Astrocyte (in vitro differentiated cells and primary cell): ENCODE results near the gene SGK1. TPM values are rescaled to one million over a fixed set of nuclear protein-coding genes. Genes with fewer than 3 reads are reported as not detected.

Experiments used
- DNase-seq: peaks from one replicate; pipeline ENCODE4 v3.0.0-alpha.2; 2010; ENCODE audit warnings: low read depth
- FAIRE-seq: peaks from 2 replicates; lab custom pipeline; 2011; peaks lifted over from hg19 to GRCh38; lab: Jason Lieb, UNC
- H2AFZ ChIP-seq: 2 replicates; pipeline ENCODE4 v1.6.0; 2012; ENCODE audit warnings: low read depth, low read length, inconsistent platforms
- H3K27ac ChIP-seq: 2 replicates; pipeline ENCODE4 v1.5.1; 2011; ENCODE audit warnings: low read depth, low read length, inconsistent platforms
- H3K27me3 ChIP-seq: 2 replicates; pipeline ENCODE4 v1.6.0; 2011; ENCODE audit warnings: low read length, inconsistent platforms; ENCODE audit not compliant: insufficient read depth
- H3K36me3 ChIP-seq: 2 replicates; pipeline ENCODE4 v1.5.1; 2011; ENCODE audit warnings: low read length, inconsistent platforms; ENCODE audit not compliant: insufficient read depth
- H3K4me1 ChIP-seq: 2 replicates; pipeline ENCODE4 v1.5.1; 2011; ENCODE audit warnings: low read length, inconsistent platforms; ENCODE audit not compliant: insufficient read depth
- H3K4me2 ChIP-seq: 2 replicates; pipeline ENCODE4 v1.6.0; 2012; ENCODE audit warnings: low read length, inconsistent platforms
- H3K4me3 ChIP-seq: 2 replicates; pipeline ENCODE4 v1.5.1; 2011; ENCODE audit warnings: low read depth, mild to moderate bottlenecking, low read length, inconsistent platforms; ENCODE audit not compliant: insufficient read depth
- H3K79me2 ChIP-seq: 2 replicates; pipeline ENCODE4 v1.6.0; 2012; ENCODE audit warnings: mild to moderate bottlenecking, low read length, inconsistent platforms; ENCODE audit not compliant: insufficient read depth
- H3K9ac ChIP-seq: 2 replicates; pipeline ENCODE4 v1.6.0; 2012; ENCODE audit warnings: mild to moderate bottlenecking, low read length, inconsistent platforms
- H3K9me3 ChIP-seq: 2 replicates; pipeline ENCODE4 v1.5.1; 2012; ENCODE audit warnings: low read depth, mild to moderate bottlenecking, low read length, inconsistent platforms; ENCODE audit not compliant: insufficient read depth
- H4K20me1 ChIP-seq: 2 replicates; pipeline ENCODE4 v1.6.0; 2012; ENCODE audit warnings: low read length, inconsistent platforms; ENCODE audit not compliant: insufficient read depth
- H3K27ac Mint-ChIP-seq: one replicate; pipeline ENCODE4 v1.8.0; 2021; ENCODE audit warnings: mild to moderate bottlenecking, mixed read lengths; ENCODE audit not compliant: unreplicated experiment
- H3K27me3 Mint-ChIP-seq: one replicate; pipeline ENCODE4 v1.8.0; 2021; ENCODE audit warnings: low read depth, mixed read lengths; ENCODE audit not compliant: unreplicated experiment
- H3K36me3 Mint-ChIP-seq: one replicate; pipeline ENCODE4 v1.8.0; 2021; ENCODE audit warnings: low read depth, mixed read lengths; ENCODE audit not compliant: unreplicated experiment
- H3K4me1 Mint-ChIP-seq: one replicate; pipeline ENCODE4 v1.8.0; 2021; ENCODE audit warnings: low read depth, mixed read lengths; ENCODE audit not compliant: unreplicated experiment
- H3K4me3 Mint-ChIP-seq: one replicate; pipeline ENCODE4 v1.8.0; 2021; ENCODE audit warnings: mild to moderate bottlenecking, moderate library complexity, mixed read lengths; ENCODE audit not compliant: unreplicated experiment
- H3K9me3 Mint-ChIP-seq: one replicate; pipeline ENCODE4 v1.8.0; 2021; ENCODE audit warnings: mild to moderate bottlenecking, mixed read lengths; ENCODE audit not compliant: unreplicated experiment
- CTCF ChIP-seq: IDR thresholded peaks from 2 replicates; pipeline ENCODE4 v1.5.1; 2011; ENCODE audit warnings: low read depth, mild to moderate bottlenecking, inconsistent platforms, low read length, moderate library complexity; ENCODE audit not compliant: insufficient read depth
- EZH2 ChIP-seq: IDR thresholded peaks from 2 replicates; pipeline ENCODE4 v1.6.1; 2012; ENCODE audit warnings: mild to moderate bottlenecking, low read length, inconsistent platforms; ENCODE audit not compliant: insufficient read depth
- total RNA-seq: library from RNA; stranded (reverse); gene quantifications from 2 replicates; pipeline ENCODE4 v1.2.1, GENCODE V29; 2021

The SGK1 gene
- total RNA-seq, 1 donor from 2014 or later, result 117 TPM

- H3K36me3 Mint-ChIP-seq, result no peaks in the 10 kb centered on the region
- Histone ChIP-seq H3K9ac (no peak overlapping the region), H3K79me2 (no peaks in the 10 kb centered on the region), H4K20me1 (no peaks in the 10 kb centered on the region), H3K4me2 (no peak overlapping the region), H3K36me3 (no peaks in the 10 kb centered on the region), H3K4me3 (no peak overlapping the region), H3K9me3 (no peaks in the 10 kb centered on the region), H2AFZ (no peak overlapping the region), H3K27ac (no peak overlapping the region), H3K27me3 (no peaks in the 10 kb centered on the region), H3K4me1 (no peaks in the 10 kb centered on the region)
- no peak for DNase-seq
- no peak overlapping the region for H3K4me3 Mint-ChIP-seq
- no peak for FAIRE-seq
- no peaks in the 10 kb centered on the region for H3K4me1 Mint-ChIP-seq
- H3K27ac Mint-ChIP-seq, result no peak overlapping the region
- TF ChIP-seq EZH2 (no peak), CTCF (no peak)
- peaks cover 1% of the 10 kb centered on the region for H3K27me3 Mint-ChIP-seq
- H3K9me3 Mint-ChIP-seq, result no peaks in the 10 kb centered on the region
These were observed 24.2 kb upstream of the SGK1 start for GRCh38 chr6:134341999-134342567.

GRCh38 chr6:134340179-134340975 lies 22.5 kb upstream of the SGK1 start:
- no peaks in the 10 kb centered on the region for H3K36me3 Mint-ChIP-seq
- Histone ChIP-seq H3K9me3 (no peaks in the 10 kb centered on the region), H3K36me3 (no peaks in the 10 kb centered on the region), H3K4me1 (no peaks in the 10 kb centered on the region), H2AFZ (no peak overlapping the region), H3K4me3 (no peak overlapping the region), H3K9ac (no peak overlapping the region), H3K27ac (no peak overlapping the region), H3K27me3 (no peaks in the 10 kb centered on the region), H3K79me2 (no peaks in the 10 kb centered on the region), H4K20me1 (no peaks in the 10 kb centered on the region), H3K4me2 (no peak overlapping the region)
- H3K4me1 Mint-ChIP-seq, result no peaks in the 10 kb centered on the region
- H3K27ac Mint-ChIP-seq, result no peak overlapping the region
- no peak for TF ChIP-seq CTCF
- no peak for TF ChIP-seq EZH2
- no peaks in the 10 kb centered on the region for H3K9me3 Mint-ChIP-seq
- peaks cover 1% of the 10 kb centered on the region for H3K27me3 Mint-ChIP-seq
- DNase-seq (no peak), FAIRE-seq (no peak)
- no peak overlapping the region for H3K4me3 Mint-ChIP-seq

- H3K4me3 Mint-ChIP-seq, result no peak overlapping the region
These were observed 21.3 kb upstream of the SGK1 start for GRCh38 chr6:134339216-134339615.

More at GRCh38 chr6:134339216-134339615, 21.3 kb upstream of the SGK1 start:
- no peak for TF ChIP-seq EZH2
- no peak for TF ChIP-seq CTCF
- no peak overlapping the region for H3K9ac ChIP-seq
- H3K27me3 ChIP-seq, result no peaks in the 10 kb centered on the region
- H3K4me1 ChIP-seq, result no peaks in the 10 kb centered on the region
- Mint-ChIP-seq H3K36me3 (no peaks in the 10 kb centered on the region), H3K9me3 (no peaks in the 10 kb centered on the region), H3K4me1 (no peaks in the 10 kb centered on the region), H3K27ac (no peak overlapping the region), H3K27me3 (peaks cover 1% of the 10 kb centered on the region)
- no peak overlapping the region for H3K4me3 ChIP-seq
- no peak overlapping the region for H3K4me2 ChIP-seq
- no peaks in the 10 kb centered on the region for H3K36me3 ChIP-seq
- no peak overlapping the region for H3K27ac ChIP-seq
- no peaks in the 10 kb centered on the region for H3K9me3 ChIP-seq
- H4K20me1 ChIP-seq, result no peaks in the 10 kb centered on the region
- DNase-seq (no peak), FAIRE-seq (no peak)
- H3K79me2 ChIP-seq, result no peaks in the 10 kb centered on the region
- no peak overlapping the region for H2AFZ ChIP-seq
